ENCODE results near the gene MYCT1.

- TF ChIP-seq POLR2A (IDR thresholded peaks at IDR 0.05) (no peak), EP300 (IDR thresholded peaks at IDR 0.05) (no peak)
These were observed 4.2 kb downstream of the MYCT1 start for GRCh38 chr6:152701863-152702401.

Measured in ovary (tissue), 1 donor.